SK-N-SH (cell line): ENCODE results near the gene CLEC3B. TPM values are rescaled to one million over a fixed set of nuclear protein-coding genes. Genes with fewer than 3 reads are reported as not detected.

ENCODE experiments used
- CTCF ChIA-PET: fragments of 300-600, 350-600 bp; formaldehyde crosslinking; extraction: SDS; loops from one replicate; lab custom pipeline; 2021; lab: Yijun Ruan, JAX
- POLR2A ChIA-PET: fragments of 350-600 bp; sonication (Branson Sonifier 250); formaldehyde crosslinking; extraction: SDS; loops from one replicate; lab custom pipeline; 2020; ENCODE audit warnings: antibody characterized with exemption, inconsistent platforms; lab: Yijun Ruan, JAX
- DNase-seq: peaks from one replicate; pipeline ENCODE4 v3.0.0; 2012
- H2AFZ ChIP-seq: fragments of 200-600 bp; sonication (generic); 2 replicates; pipeline ENCODE4 v1.8.1; 2016; ENCODE audit warnings: antibody characterized with exemption, mild to moderate bottlenecking, low read depth
- H3F3A ChIP-seq: fragments of 200-600 bp; sonication (generic); replicated peaks from 2 replicates; pipeline ENCODE3; 2016; ENCODE audit warnings: antibody characterized with exemption, mild to moderate bottlenecking; ENCODE audit not compliant: insufficient read depth
- H3K27ac ChIP-seq, 2 experiments: fragments of 200-500 bp in 1 of 2; fragments of 200-600 bp in 1 of 2; sonication (Bioruptor generic) in 1 of 2; sonication (generic), shearing (Covaris generic) in 1 of 2; 2 replicates each; pipeline versions ENCODE4 v1.5.1 to v1.6.1; 2014 to 2016; ENCODE audit warnings: low read depth in 2 of 2, inconsistent platforms in 1 of 2, low read length in 1 of 2, mild to moderate bottlenecking in 1 of 2, mixed read lengths in 1 of 2
- H3K27me3 ChIP-seq: fragments of 200-600 bp; sonication (generic), shearing (Covaris generic); 2 replicates; pipeline ENCODE4 v1.6.1; 2016; ENCODE audit warnings: mixed run types; ENCODE audit not compliant: insufficient read depth
- H3K36me3 ChIP-seq, 2 experiments: fragments of 200-500 bp in 1 of 2; fragments of 200-600 bp in 1 of 2; sonication (Bioruptor generic) in 1 of 2; sonication (generic) in 1 of 2; replicated peaks in 1 of 2; 2 replicates each; pipeline versions ENCODE3 to v1.5.1; 2014 to 2016; ENCODE audit warnings: low read length in 1 of 2, mild to moderate bottlenecking in 1 of 2; ENCODE audit not compliant: insufficient read depth in 2 of 2, control insufficient read depth in 1 of 2
- H3K4me1 ChIP-seq, 2 experiments: fragments of 200-500 bp in 1 of 2; fragments of 200-600 bp in 1 of 2; sonication (Bioruptor generic) in 1 of 2; sonication (generic), shearing (Covaris generic) in 1 of 2; 2 replicates each; pipeline versions ENCODE4 v1.5.1 to v1.6.1; 2014 to 2016; ENCODE audit warnings: low read depth in 1 of 2, low read length in 1 of 2, mixed run types in 1 of 2; ENCODE audit not compliant: insufficient read depth in 2 of 2, control insufficient read depth in 1 of 2
- H3K4me2 ChIP-seq: fragments of 200-600 bp; sonication (generic), shearing (Covaris generic); 2 replicates; pipeline ENCODE4 v1.6.1; 2017; ENCODE audit warnings: mixed run types
- H3K4me3 ChIP-seq, 2 experiments: fragments of 200-500 bp in 1 of 2; fragments of 200-600 bp in 1 of 2; sonication (Bioruptor generic) in 1 of 2; sonication (generic), shearing (Covaris generic) in 1 of 2; 2 replicates each; pipeline versions ENCODE4 v1.5.1 to v1.8.1; 2014 to 2016; ENCODE audit warnings: low read depth in 2 of 2, inconsistent platforms in 1 of 2, low read length in 1 of 2, mild to moderate bottlenecking in 1 of 2, mixed read lengths in 1 of 2, moderate library complexity in 1 of 2
- H3K79me2 ChIP-seq: fragments of 200-600 bp; sonication (generic); 2 replicates; pipeline ENCODE4 v1.8.1; 2017; ENCODE audit warnings: mild to moderate bottlenecking; ENCODE audit not compliant: insufficient read depth
- H3K9ac ChIP-seq: fragments of 200-600 bp; sonication (generic); 2 replicates; pipeline ENCODE4 v1.6.1; 2017; ENCODE audit warnings: mixed run types
- H3K9me2 ChIP-seq: fragments of 200-600 bp; sonication (generic); 2 replicates; pipeline ENCODE4 v1.6.1; 2017; ENCODE audit warnings: mixed run types
- H3K9me3 ChIP-seq: fragments of 200-600 bp; sonication (generic); 2 replicates; pipeline ENCODE4 v1.6.1; 2017; ENCODE audit warnings: mixed run types, mild to moderate bottlenecking, moderate library complexity
- H4K20me1 ChIP-seq: fragments of 200-600 bp; sonication (generic); 2 replicates; pipeline ENCODE4 v1.6.1; 2017; ENCODE audit warnings: mild to moderate bottlenecking, mixed run types; ENCODE audit not compliant: insufficient read depth
- CHD2 ChIP-seq: fragments of 150-350 bp; IDR thresholded peaks from 2 replicates; pipeline ENCODE4 v1.6.1; 2018; ENCODE audit warnings: low read length; ENCODE audit not compliant: partially characterized antibody
- ELF1 ChIP-seq: IDR thresholded peaks from 2 replicates; pipeline ENCODE4 v1.4.0; 2012
- EZH2phosphoT487 ChIP-seq: fragments of 200-600 bp; sonication (generic); IDR thresholded peaks from 2 replicates; pipeline ENCODE4 v1.6.1; 2017; ENCODE audit warnings: low read depth, mixed run types, mild to moderate bottlenecking, antibody characterized with exemption, moderate library complexity, borderline replicate concordance
- FOXM1 ChIP-seq: IDR thresholded peaks from 2 replicates; pipeline ENCODE4 v1.4.0; 2012; ENCODE audit warnings: low read depth, mild to moderate bottlenecking
- GABPA ChIP-seq: IDR thresholded peaks from 2 replicates; pipeline ENCODE4 v1.4.0; 2012; ENCODE audit warnings: low read depth, mild to moderate bottlenecking
- GATA2 ChIP-seq: sonication (generic); formaldehyde crosslinking; IDR thresholded peaks from 2 replicates; pipeline ENCODE4 v1.5.0; 2020; ENCODE audit warnings: mild to moderate bottlenecking, missing genetic modification reagents
- JUND ChIP-seq: IDR thresholded peaks from 2 replicates; pipeline ENCODE4 v1.4.0; 2012
- MXI1 ChIP-seq: IDR thresholded peaks from 2 replicates; pipeline ENCODE4 v1.6.1; 2012; ENCODE audit warnings: mild to moderate bottlenecking, low read depth, low read length, improper control_type of control experiment
- NRF1 ChIP-seq: IDR thresholded peaks from 2 replicates; pipeline ENCODE4 v1.6.1; 2012; ENCODE audit warnings: low read depth, mild to moderate bottlenecking, low read length
- POLR2AphosphoS5 ChIP-seq: IDR thresholded peaks from 2 replicates; pipeline ENCODE4 v1.6.1; 2012; ENCODE audit warnings: low read depth, low read length
- RXRA ChIP-seq: IDR thresholded peaks from 2 replicates; pipeline ENCODE4 v1.4.0; 2012; ENCODE audit warnings: low read depth, mild to moderate bottlenecking, borderline replicate concordance
- SIN3A ChIP-seq: IDR thresholded peaks from 2 replicates; pipeline ENCODE4 v1.6.1; 2012; ENCODE audit warnings: low read depth, mild to moderate bottlenecking, low read length, moderate library complexity, borderline replicate concordance
- SMC3 ChIP-seq: IDR thresholded peaks from 2 replicates; pipeline ENCODE4 v1.6.1; 2012; ENCODE audit warnings: low read depth, low read length, improper control_type of control experiment
- TCF12 ChIP-seq: IDR thresholded peaks from 2 replicates; pipeline ENCODE4 v1.4.0; 2012
- TEAD4 ChIP-seq: IDR thresholded peaks from 2 replicates; pipeline ENCODE4 v1.4.0; 2012; ENCODE audit warnings: mild to moderate bottlenecking, borderline replicate concordance; ENCODE audit not compliant: insufficient read depth
- YY1 ChIP-seq: IDR thresholded peaks from 2 replicates; pipeline ENCODE4 v1.4.0; 2012; ENCODE audit warnings: low read depth, mild to moderate bottlenecking
- WGBS: methylation state at CpG from one replicate; pipeline ENCODE4 v1.1.6; 2017; ENCODE audit warnings: low lambda C conversion rate; 5-methylcytosine and 5-hydroxymethylcytosine counted together
- polyA plus RNA-seq, 3 experiments: library from polyadenylated mRNA; depleted of rRNA; stranded (reverse); fragments of >200 nt; gene quantifications; 2 replicates each; pipeline ENCODE4 v1.2.3, GENCODE V29; 2012
- TF ChIP-seq, protein P1 (sequence below): fragments of 150-350 bp; IDR thresholded peaks from 2 replicates; pipeline ENCODE4 v1.6.1; 2017; ENCODE audit warnings: antibody characterized with exemption, low read length, low read depth, borderline replicate concordance
- TF ChIP-seq, protein P2 (sequence below): fragments of 200-600 bp; sonication (generic); IDR thresholded peaks from 2 replicates; pipeline ENCODE4 v1.6.1; 2017; ENCODE audit warnings: antibody characterized with exemption, mild to moderate bottlenecking, moderate library complexity

The CLEC3B gene
- polyA plus RNA-seq, 1 of the 3 experiments (the other 2 are of a cell fraction), result 0.46 TPM

DNA sequence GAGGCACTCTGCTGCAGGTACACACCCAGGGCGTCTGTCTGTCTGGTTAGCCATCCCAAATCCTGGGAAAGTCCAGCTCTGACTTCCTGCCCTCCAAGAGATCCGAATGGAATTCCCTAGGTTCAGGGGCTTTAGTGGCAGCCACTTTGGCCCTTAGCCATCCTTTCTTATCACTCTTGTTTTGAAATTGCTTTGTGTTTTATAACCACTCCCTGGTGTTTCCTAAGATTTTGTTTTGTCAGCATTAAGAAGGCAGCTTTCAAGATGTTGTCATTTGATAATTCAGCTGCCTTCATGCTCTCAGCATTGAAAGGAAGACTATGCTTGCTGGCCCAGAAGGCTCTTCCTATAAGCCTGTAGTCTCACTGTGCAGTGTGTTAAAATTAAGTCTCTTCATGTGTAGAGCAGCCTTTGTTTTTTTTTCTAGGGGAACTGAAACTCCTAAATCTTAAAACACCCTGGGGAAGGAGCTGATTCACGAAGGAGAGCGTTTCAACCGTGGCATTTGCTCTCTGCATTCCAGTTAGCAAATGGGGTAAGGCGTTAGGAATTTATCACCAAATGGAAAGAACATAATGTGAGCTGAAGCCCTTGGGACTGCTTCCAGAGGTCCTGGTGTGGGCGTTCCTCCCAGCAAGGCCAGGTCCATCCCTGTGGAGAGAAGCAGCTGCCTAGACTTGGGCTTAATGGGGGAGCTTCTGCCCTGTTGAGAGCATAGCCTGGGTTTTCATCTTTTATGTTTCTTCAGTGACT is 14.2 kb upstream of the CLEC3B start (continued):
- TF ChIP-seq, protein P1, sequence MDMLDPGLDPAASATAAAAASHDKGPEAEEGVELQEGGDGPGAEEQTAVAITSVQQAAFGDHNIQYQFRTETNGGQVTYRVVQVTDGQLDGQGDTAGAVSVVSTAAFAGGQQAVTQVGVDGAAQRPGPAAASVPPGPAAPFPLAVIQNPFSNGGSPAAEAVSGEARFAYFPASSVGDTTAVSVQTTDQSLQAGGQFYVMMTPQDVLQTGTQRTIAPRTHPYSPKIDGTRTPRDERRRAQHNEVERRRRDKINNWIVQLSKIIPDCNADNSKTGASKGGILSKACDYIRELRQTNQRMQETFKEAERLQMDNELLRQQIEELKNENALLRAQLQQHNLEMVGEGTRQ, result no peak
- TF ChIP-seq TCF12 (peak; percentile 61), EZH2phosphoT487 (no peak), POLR2AphosphoS5 (0 out of 2 replicates have a peak, but pooled peaks have one; percentile 20)
- TF ChIP-seq, all 33 proteins: peak for 8

DNA sequence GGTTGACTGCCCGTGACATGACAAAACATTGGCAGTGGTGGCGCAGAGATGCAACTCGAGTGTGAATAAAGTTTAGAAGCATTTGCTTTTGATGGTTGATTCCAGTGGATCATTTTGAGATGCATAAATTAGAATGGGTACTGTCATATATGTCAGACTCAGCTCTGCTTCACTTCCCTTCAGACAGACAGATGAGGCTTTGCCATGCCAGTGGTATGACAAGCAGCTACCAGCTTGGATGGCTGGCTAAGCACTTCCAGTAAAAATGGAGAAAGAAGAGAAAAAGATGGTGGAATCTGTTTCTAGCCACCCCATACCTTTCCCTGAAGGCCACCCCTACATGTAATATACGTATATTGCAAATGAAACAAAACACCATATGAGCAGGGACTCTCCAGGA is 13.5 kb upstream of the CLEC3B start:
- WGBS, result 97% methylated on average over 4 of the region's 4 CpGs
- Histone ChIP-seq H3F3A (peaks cover 26% of the 10 kb centered on the region), H3K4me2 (peak overlapping the region; percentile 66), H3K4me1 (peaks cover 25 to 28% of the 10 kb centered on the region in 2 experiments), H3K9me2 (no peaks in the 10 kb centered on the region), H3K4me3 (no peak overlapping the region; a peak in 1 of 4 replicates), H4K20me1 (no peaks in the 10 kb centered on the region), H3K9me3 (no peaks in the 10 kb centered on the region), H3K79me2 (no peaks in the 10 kb centered on the region), H3K27me3 (no peaks in the 10 kb centered on the region), H3K36me3 (peaks cover 2 to 12% of the 10 kb centered on the region in 2 experiments), H3K27ac (peak overlapping the region; percentile 39 to 87; a peak in 3 of 4 replicates), H2AFZ (no peak overlapping the region), H3K9ac (peak overlapping the region; percentile 65; the same call in 1 of the 2 replicates)
- ChIA-PET CTCF (interaction anchor here (0.8 to 0.9 kb wide), 2 partner anchors 28 to 648 kb away, joined by 3 to 4 read pairs; no protein-coding TSS in a partner anchor), POLR2A (no interaction called here)
- TF ChIP-seq RXRA (no peak), MXI1 (no peak), TEAD4 (no peak), POLR2AphosphoS5 (no peak), SMC3 (no peak), YY1 (no peak), JUND (no peak), FOXM1 (no peak), CHD2 (no peak), TCF12 (no peak), ELF1 (no peak), SIN3A (no peak), NRF1 (no peak), GATA2 (CRISPR knock-in tag) (no peak), GABPA (no peak)
- TF ChIP-seq, protein P2, sequence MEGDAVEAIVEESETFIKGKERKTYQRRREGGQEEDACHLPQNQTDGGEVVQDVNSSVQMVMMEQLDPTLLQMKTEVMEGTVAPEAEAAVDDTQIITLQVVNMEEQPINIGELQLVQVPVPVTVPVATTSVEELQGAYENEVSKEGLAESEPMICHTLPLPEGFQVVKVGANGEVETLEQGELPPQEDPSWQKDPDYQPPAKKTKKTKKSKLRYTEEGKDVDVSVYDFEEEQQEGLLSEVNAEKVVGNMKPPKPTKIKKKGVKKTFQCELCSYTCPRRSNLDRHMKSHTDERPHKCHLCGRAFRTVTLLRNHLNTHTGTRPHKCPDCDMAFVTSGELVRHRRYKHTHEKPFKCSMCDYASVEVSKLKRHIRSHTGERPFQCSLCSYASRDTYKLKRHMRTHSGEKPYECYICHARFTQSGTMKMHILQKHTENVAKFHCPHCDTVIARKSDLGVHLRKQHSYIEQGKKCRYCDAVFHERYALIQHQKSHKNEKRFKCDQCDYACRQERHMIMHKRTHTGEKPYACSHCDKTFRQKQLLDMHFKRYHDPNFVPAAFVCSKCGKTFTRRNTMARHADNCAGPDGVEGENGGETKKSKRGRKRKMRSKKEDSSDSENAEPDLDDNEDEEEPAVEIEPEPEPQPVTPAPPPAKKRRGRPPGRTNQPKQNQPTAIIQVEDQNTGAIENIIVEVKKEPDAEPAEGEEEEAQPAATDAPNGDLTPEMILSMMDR, result no peak
- DNase-seq, result no peak
